HG02970 (cell line): ENCODE results near the gene CCDC137.
"Not testable (repeated sequence)": the region's sequence is repeated elsewhere in the genome, so short reads cannot be mapped to it uniquely, and the experiment has no call there.

Experiments used
- ATAC-seq: cut with Tn5 transposase; IDR thresholded peaks from one replicate; pipeline ENCODE4 v1.9.1; 2021; ENCODE audit warnings: mild to moderate bottlenecking, moderate library complexity, moderate number of reproducible peaks; ENCODE audit not compliant: unreplicated experiment, low FRiP score

CCDC137 gene

DNA sequence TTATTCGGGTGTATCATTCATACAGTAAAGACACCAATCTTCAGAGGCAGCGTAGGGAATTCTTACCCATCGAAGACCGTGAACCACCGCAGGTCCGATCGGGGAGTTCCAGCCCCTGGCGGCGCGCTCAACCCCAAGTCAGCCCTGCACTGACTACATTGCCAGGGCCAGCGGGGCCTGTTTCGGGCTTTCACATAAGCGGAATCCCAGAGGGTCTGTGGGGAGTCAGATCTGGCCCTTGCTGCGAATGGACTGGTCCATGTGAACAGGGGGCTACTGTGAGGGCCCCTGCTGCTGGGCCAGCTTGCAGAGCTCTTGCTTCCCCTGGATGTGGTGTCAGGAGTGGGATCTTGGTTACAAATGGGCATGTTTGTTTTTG lies 17.8 kb upstream of the CCDC137 start:
- ATAC-seq = no peak

DNA sequence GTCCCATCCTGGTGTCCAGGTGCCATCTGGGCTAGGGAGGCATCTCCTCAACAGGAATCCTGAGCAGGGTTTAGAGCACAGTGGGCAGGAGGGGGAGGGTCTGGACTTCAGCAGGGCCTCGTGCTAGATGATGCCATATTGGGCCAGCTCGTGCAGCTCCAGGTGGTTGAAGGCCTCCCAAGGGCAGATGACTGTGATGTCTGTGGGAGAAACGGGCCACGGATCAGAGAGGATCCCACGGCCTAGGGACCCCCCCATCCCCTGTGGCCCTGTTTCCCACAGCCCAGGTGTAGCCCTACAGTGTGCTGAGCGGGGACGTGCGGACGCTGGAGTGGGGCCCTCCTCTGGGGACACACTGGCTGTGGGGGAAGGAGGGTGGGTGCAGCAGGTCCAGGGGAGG lies 15.6 kb upstream of the CCDC137 start:
- ATAC-seq = no peak

DNA sequence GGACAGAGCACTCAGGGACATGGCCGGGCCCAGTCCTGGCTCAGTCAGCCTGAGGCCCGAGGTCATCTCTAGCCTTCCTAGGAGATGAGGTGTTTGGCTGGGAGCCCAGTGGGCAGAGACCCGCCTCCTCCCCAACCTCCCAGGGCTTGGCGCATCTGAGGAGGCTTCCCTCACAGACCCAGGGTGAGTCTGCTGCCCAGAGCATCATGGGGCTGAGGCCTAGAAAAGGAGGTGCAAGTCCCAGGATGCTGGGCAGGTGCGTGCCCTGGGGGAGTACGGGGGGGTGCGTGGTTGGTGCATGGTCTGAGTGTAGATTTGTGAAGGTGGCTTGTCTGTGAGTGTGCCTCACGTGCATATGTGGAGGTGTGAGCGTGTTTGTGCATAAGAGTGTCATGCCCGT lies 14.8 kb upstream of the CCDC137 start:
- ATAC-seq = no peak

DNA sequence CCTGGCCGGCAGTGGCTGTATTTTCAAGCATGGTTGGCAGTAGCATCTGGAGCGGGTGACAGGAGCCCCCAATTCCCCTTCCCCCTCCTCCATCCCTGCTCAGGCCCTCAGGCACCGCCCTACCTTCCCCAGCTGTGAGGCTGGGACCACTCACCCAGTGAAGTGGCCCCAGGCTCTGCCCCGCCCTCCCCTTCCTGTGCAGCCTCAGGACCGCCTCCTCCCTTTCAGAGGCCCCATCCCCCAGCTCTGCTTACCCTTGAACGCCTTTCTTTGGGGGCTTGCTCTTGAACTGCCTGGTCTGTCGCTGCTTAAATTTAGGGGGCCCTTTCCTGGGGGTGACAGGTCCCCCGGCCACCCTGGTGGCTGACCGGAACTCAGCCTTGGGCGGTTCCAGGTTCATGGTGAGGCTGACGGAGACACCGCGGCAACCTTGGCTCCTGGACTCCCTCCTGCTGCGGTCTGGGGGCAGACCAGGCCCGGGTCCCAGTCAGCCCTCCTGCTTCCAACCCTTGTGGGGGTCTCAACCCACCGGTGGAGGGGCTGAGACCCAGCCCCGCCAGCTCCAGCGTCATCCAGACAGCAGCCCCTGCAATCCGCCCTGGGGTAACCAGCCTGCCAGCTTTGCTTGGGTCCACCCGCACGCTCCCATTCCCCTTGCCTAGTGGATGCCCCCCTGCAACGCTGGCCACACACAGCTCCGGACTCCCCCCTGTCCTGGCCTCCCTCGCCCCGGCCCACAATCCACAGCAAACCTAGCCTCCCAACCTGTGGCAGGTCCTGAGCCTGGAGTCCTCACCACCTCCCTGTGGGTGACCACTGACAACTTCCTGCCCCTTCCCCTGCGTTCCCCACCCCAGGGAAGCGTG lies 13.4 kb upstream of the CCDC137 start:
- ATAC-seq = no peak

DNA sequence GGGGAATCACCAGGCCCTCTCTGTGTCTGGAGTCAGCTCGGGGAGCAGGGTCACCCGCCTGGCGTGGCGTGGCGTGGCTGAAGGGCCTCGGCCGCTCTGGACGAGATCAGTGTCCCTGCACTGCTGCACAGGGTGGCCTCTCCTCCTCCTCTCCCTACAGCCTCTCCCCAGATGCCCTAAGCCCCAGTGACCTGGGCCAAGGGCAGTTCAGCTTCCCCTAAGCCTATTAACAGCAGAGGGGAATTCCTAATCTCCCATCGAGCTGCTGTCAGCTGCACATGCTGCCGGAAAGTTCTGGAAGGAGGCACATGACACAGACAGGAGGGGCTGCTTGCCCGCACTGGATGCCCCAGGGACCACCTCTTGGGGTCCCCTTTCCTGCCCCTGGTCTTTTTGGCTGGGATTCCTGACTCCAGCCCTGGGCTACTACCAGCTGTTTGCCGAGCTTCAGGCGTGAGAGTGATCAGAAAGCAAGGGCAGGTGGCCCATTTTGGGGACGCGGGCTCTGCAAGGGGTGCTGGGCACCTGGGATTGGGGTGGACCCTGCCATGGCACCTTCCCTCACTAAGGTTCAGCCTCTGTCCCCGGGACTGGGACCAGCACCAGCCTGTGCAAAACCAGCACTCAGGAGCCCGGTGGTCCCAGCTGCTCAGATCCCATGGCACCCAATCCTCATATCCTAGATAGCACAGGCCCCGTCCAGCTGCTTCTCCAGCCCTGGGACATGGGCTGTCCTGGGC lies 11.0 kb upstream of the CCDC137 start:
- ATAC-seq = no peak

DNA sequence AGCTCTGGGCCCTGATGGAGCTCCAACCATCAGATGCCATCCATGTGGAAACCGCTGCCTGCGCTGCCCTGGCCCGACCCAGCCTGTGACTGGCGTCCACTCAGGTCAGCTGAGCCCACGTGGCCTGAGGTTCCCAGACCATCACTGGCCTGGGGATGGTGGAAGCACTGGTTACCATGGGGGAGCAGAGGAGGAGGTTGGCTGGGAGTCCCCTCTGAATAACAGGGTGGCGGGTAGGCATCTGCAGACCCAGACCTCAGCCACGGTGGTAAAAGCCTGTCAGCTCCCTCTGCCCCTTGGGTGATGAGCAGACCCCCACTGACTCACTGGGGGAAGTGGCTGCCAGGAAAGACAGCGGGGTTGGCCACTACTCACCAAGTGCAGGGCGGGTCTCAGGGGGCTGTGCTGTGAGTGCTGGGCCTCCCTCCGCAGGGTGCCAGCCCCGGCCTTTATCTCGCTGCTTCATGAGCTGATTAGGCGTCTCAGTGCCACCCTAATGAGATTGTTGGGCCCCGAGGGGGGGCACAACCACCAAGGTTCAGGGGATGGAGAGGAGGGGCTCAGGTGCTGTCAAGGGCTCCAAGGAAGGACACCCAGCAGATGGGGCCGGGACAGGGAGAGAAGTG lies 10.3 kb upstream of the CCDC137 start, which contains the start of gene PDE6G:
Gene PDE6G, minus strand, starts transcription at position 425 of the 626 bp plus-strand sequence. CDS start 3,237 bp downstream, outside the sequence.
- no peak for ATAC-seq

DNA sequence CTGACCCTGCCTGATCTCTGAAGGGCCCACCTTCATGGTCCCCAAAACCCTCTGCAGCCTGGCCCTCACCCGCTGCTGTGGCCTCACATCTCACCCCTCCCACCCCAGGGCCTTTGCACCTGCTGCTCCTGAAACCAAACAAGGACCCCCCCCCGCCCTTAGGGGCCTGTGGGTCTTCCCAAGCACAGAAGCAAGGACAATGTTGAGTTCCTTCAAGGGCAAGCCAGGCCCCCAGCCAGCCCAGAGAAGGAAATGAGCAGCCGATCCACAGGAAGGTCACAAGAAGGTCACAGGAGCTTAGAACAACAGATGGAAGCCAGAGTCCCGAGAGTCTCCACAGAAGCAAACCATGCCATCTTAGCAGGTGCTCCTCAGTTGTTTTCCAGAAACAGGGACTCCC lies 9.7 kb upstream of the CCDC137 start:
- ATAC-seq = no peak

DNA sequence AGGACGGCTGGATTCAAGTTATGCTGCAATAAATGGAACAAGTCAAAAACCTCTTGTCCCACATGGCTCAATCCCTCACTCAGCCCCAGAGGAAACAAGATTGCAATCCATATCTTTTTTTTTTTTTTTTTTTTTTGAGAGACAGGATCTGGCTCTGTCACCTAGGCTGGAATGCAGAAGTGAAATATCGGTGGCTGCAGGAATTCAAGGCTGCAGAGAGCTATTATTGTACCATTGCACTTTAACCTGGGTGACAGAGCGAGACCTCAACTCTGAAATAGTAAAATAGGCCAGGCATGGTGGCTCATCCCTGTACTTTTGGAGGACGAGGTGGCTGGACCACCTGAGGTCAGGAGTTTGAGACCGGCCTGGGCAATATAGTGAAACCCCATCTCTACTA lies 7.5 kb upstream of the CCDC137 start:
- ATAC-seq = no peak

DNA sequence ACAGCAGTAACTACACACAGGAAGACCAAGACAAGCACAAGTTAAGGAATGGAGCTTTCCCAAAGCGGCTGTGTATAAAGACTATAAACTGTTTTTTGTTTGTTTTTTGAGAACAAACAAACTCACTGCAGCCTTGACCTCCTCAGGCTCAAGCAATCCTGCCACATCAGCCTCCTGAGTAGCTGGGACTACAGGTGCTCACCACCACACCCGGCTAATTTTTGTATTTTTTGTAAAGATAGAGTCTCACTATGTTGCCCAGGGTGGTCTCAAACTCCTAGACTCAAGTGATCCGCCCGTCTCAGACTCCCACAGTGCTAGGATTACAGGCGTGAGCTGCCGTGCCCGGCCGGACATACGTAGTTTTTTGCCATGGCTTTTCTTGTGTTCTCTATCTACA lies 6.1 kb upstream of the CCDC137 start:
- ATAC-seq = no peak

DNA sequence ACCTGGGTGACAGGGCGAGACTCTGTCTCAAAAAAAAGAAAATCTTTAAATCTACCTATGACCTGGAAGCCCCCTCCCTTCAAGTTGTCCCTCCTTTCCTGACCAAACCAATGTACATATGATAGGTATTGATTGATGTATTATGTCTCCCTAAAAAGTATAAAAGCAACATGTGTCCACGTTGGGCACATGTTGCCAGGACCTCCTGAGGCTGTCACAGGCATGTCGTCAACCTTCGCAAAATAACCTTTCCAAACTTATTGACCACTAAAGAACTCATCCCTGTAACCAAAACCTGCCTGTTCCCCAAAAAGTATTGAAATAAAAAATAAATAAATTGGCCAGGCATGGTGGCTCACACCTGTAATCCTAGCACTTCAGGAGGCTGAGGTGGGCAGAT lies 4.5 kb upstream of the CCDC137 start:
- ATAC-seq = no peak

DNA sequence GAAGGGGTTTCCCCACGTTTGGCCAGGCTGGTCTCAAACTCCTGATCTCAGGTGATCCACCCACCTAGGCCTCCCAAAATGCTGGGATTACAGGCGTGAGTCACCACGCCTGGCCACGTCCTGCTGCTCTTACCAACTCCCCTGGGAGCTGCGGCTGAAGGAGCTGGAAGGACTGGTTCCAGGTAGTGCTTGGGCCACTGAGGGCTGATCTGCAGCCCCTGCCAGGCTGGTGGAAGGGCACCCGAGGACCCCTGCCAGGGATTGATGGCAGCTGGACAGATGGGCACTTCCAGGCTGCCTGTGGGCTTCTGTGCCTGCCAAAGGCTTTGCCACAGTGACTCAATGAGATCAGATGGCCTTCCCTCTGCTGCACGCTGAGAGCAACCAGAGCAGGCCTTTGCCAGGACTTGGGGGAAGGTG lies 2.5 kb upstream of the CCDC137 start:
- no peak for ATAC-seq

DNA sequence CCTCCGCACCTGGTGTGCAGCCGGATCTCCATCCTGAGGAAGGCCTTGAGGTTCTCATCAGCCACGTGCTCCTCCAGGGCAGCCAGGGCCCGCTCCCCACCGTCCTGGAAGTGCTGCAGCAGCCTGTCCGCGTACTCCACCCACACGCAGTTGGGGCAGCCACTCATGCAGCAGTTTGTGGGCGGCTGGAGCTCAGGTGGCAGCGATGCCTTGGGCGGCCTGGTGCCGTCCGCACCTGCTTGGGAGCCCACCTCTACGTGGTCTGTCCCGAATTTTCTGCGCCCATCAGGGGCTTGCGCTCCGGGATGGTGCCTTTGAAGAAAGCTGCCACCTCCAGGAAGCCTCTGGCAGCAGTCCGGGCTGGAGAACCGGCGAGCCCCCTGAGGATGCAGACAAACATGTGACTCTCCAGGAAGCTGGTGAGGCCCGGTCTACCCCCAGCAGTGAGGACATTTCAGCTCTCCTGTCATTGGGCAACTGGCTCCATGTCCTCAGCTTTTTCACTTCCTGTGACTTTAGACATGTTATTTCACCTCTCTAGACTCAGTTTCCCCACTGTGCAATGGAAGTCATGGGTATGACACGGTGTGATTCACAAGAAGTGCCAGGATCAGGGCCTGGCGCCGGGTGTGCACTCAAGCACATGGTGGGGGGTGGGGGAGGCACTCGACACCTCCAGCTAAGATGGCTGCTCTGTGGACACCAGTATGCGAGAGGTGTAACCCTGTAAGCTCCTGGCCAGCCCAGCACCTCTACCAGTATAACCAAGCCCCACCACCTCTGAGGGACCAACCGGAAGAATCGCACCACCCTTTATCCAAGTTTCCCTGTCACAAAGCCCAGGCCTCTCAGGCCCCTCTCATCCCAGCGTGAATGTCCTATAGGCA lies 1.1 kb upstream of the CCDC137 start:
- no peak for ATAC-seq

DNA sequence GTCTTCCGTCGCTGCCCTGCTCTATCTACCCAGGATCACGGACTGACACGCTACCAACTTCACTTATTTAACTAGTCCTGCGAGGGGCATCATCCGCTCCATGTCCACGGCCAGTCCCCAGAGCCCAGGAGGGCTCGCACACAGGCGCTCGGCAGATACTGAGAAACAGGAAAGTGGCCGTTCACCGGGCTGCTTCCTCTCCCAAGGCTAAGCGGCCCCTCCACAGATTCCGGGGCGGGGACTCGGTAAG lies 520 bp upstream of the CCDC137 start:
- ATAC-seq = no peak

DNA sequence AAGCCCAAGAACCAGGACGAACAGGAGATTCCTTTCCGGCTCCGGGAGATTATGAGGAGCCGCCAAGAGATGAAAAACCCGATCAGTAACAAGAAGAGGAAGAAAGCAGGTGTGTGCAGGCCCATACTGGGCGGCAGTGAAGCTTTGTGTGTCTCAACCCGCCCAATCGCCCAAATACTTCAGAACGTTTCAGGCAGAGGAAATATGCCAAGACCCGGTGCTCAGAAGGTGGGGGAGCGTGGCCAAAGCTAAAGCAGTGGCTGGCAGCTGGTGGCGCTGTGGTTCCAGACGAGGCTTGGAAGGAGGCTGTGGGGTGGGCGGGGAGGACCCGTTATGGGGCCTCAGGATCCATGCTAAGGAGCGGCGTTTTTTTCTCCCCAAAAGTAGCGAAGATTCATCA lies 1.2 kb downstream of the CCDC137 start:
- ATAC-seq = no peak

DNA sequence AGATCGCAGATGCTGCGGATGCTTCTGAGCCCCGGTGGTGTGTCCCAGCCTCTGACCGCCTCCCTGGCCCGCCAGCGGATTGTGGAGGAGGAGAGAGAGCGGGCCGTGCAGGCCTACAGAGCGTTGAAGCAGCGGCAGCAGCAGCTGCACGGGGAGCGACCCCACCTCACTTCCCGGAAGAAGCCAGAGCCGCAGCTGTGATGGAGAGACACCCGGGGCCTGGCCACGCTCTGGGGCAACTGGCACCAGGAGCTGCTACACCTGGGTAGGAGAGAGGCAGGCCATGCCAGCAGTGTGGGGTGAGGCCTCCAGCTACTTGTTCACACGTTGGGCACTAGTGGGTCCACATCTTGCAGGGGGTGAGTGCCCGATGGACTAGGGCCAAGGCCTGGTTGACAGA lies 6.0 kb downstream of the CCDC137 start:
- no peak for ATAC-seq

DNA sequence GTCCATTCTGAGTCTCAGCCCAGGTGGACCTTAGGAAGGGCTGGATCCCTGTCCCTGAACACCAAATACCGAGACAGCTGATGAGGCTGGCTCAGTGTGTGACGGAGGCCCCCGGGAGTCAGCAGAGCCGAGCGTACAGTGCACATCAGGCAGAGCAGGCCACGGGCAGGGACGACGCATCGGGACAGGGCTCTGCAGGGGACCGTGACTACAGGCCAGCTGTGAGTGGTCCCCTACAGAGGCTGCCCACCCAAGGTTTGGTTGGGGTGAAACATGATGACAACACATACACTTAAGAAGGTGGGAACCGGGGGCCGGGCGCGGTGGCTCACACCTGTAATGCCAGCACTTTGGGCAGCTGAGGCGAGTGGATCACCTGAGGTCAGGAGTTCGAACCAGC lies 6.4 kb downstream of the CCDC137 start:
- ATAC-seq = no peak

DNA sequence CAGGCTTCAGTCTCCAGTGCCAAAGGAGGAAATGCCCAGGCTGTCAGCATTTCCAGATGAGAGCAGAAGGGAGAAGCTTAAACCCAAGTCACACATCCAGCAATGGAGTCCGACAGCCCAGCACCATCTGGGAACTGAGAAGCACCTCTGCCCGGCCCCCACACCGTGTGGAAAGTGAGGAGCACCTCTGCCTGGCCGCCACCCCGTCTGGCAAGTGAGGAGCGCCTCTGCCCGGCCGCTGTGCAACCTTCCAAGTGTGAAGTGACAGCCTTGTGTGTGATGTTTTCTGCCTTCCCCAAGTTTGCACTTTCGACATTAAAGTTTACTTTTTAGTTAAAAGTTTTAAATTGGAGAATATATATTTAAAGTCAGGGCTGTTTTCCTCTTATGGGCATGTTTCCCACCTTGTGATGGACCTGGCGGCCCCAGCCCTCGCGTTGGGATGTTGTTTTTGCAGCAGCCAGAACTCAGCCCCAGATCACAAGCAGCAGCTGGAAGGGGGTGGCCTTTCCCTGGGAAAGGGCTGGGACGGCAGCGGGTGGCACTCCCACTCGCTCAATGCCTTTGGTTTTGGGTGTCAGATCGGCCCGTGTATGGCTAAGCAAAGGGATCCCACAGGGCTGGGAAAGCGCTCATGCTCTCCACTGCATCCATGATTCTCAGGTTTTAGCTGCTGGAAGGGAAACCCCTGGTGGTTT lies 7.2 kb downstream of the CCDC137 start:
- no peak for ATAC-seq

DNA sequence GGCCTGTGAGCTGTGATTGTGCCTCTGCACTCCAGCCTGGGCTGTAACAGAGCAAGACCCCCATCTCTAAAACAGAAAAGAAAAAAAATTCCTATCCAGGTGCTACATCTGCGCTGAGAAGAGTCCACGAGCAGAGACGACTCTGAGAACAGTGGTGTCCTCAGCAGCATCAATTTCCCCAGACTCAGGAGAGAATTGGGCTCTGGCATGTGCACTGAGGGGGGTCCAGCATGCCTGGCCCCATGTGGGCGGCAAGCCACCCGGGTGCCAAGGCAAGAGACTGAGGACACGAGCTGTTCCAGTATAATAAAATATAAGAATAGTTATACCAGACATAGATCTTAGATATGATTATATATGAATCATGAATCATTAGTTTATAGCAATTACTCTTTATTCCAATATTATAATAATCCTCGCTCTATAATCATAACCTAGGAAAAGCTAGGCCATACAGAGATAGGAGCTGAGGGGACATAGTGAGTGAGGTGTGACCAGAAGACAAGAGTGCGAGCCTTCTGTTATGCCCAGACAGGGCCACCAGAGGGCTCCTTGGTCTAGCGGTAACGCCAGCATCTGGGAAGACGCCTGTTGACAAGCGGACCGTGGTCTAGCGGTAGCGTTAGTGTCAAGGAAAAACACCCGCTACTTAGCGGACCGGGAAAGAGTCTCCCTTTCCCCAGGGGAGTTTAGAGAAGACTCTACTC lies 9.1 kb downstream of the CCDC137 start:
- ATAC-seq = not testable (repeated sequence)

DNA sequence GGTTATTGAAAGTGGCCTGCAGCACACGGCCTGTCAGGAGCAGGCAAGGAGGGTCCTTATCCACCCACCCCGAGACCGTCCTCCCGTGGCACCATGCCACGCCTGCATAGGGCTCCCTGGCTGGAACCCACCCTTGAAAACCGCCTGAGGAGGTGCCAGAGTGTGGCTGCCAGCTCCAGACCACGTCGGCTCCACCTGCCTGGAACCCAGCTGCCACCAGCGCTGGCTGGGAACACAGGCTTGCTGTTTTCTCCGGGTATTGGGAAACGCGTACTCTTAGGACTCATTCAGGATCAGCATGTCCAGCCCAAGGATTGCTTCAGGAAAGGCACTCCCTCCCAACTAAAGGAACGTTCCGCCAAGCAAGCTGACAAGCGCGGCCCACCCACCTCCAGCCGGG lies 10.4 kb downstream of the CCDC137 start:
- ATAC-seq = no peak
